Right lobe of liver (tissue), 6 donors: ENCODE results near the gene FBXO17. TPM values are rescaled to one million over a fixed set of nuclear protein-coding genes. Genes with fewer than 3 reads are reported as not detected.
"Not testable (repeated sequence)": the region's sequence is repeated elsewhere in the genome, so short reads cannot be mapped to it uniquely, and the experiment has no call there.

Experiments used
- ATAC-seq, 4 donors: fragments of 200-7000 bp; cut with Tn5 transposase; one replicate each; pipeline ENCODE4 v1.9.1; 2020; ENCODE audit warnings: mild to moderate bottlenecking in 4 of 4, moderate library complexity in 4 of 4
- DNase-seq, 3 donors: peaks; one replicate each; pipeline ENCODE4 v3.0.0-alpha.2; 2020
- H3K27ac ChIP-seq, 3 donors: fragments of 200-600 bp; one replicate each; pipeline ENCODE4 v1.8.0; 2022
- H3K27me3 ChIP-seq, 2 donors: fragments of 200-600 bp; one replicate each; pipeline ENCODE4 v1.8.0; 2022
- H3K36me3 ChIP-seq, 4 donors: fragments of 200-600 bp; sonication (generic) in 1 of 4; one replicate each; pipeline versions ENCODE4 v1.5.1 to v1.8.0; 2017 to 2022; ENCODE audit warnings: control low read depth in 1 of 4
- H3K4me1 ChIP-seq, 4 donors: fragments of 200-600 bp; sonication (generic) in 1 of 4; one replicate each; pipeline versions ENCODE4 v1.5.1 to v1.8.0; 2017 to 2022; ENCODE audit warnings: control low read depth in 1 of 4
- H3K4me3 ChIP-seq, 3 donors: fragments of 200-600 bp; one replicate each; pipeline ENCODE4 v1.8.0; 2022
- H3K9me3 ChIP-seq, 4 donors: fragments of 200-600 bp; sonication (generic) in 1 of 4; one replicate each; pipeline versions ENCODE4 v1.5.1 to v1.8.0; 2017 to 2022; ENCODE audit warnings: control low read depth in 1 of 4
- CTCF ChIP-seq, 4 donors: fragments of 200-600 bp in 3 of 4; fragments of 450-650 bp in 1 of 4; IDR thresholded peaks; one replicate each; pipeline versions ENCODE4 v1.5.1 to v1.8.0; 2016 to 2022; ENCODE audit warnings: antibody characterized with exemption in 4 of 4, mild to moderate bottlenecking in 2 of 4
- POLR2A ChIP-seq: fragments of 450-650 bp; IDR thresholded peaks from one replicate; pipeline ENCODE4 v1.6.1; 2017; ENCODE audit warnings: antibody characterized with exemption, mild to moderate bottlenecking
- WGBS: methylation state at CpG from one replicate; pipeline ENCODE4 v1.1.6; 2018; ENCODE audit warnings: low coverage, low lambda C conversion rate; ENCODE audit not compliant: insufficient coverage; ENCODE audit errors: missing lambda C conversion rate; 5-methylcytosine and 5-hydroxymethylcytosine counted together
- intact Hi-C, 2 donors: fragments of 100-400 bp; cut with DNase I; formaldehyde crosslinking; loops; one replicate each; pipeline versions ENCODE4 v1.11.2 to v1.14.1; 2022
- total RNA-seq, 6 experiments: library from RNA; depleted of rRNA in 2 of 6; stranded (reverse); fragments of >200 nt in 2 of 6; fragmentation: NEBNext Ultra II Directional in 3 of 6; extraction: Animal tissue kit (Norgen Biotek cat#: 25700) in 3 of 6; gene quantifications; one replicate each; pipeline versions ENCODE4 v1.1.0 to v1.2.4, GENCODE V29; 2016 to 2023
- donor health status: DM: no; HTN: yes; CAD: no.
- donor health status: DM: no; HTN: no; CAD: no.
- donor health status: DM: no; HTN: no; CAD: no.
- donor health status: DM: no; HTN: yes; CAD: no.
- donor health status: DM: no; HTN: yes; CAD: no.

FBXO17 gene
- total RNA-seq, 6 experiments from 2014 or later: 19.9 to 57.9 (median 36.7) TPM

- H3K4me3 ChIP-seq: no peak overlapping the region
- no peaks in the 10 kb centered on the region for H3K4me1 ChIP-seq
- no peak overlapping the region for H3K27ac ChIP-seq
- ATAC-seq: no peak
- H3K9me3 ChIP-seq: no peaks in the 10 kb centered on the region
- DNase-seq: no peak
- WGBS: 66% methylated on average over 8 of the region's 9 CpGs
- TF ChIP-seq POLR2A (no peak), CTCF (IDR thresholded peaks at IDR 0.05) (no peak)
- H3K36me3 ChIP-seq: no peaks in the 10 kb centered on the region
- H3K27me3 ChIP-seq: no peaks in the 10 kb centered on the region
- intact Hi-C loops: no loop called here
These were observed 28.9 kb upstream of the FBXO17 start for GRCh38 chr19:39004403-39004802.

GRCh38 chr19:39003796-39004195 is 28.3 kb upstream of the FBXO17 start:
- WGBS: 85% methylated on average over 4 of the region's 4 CpGs
- Histone ChIP-seq H3K4me3 (no peak overlapping the region), H3K27me3 (no peaks in the 10 kb centered on the region), H3K27ac (no peak overlapping the region), H3K36me3 (no peaks in the 10 kb centered on the region), H3K4me1 (no peaks in the 10 kb centered on the region), H3K9me3 (no peaks in the 10 kb centered on the region)
- intact Hi-C loops: no loop called here
- no peak for DNase-seq
- TF ChIP-seq POLR2A: no peak
- no peak for TF ChIP-seq CTCF (IDR thresholded peaks at IDR 0.05)
- no peak for ATAC-seq

GRCh38 chr19:39003188-39003587 is 27.6 kb upstream of the FBXO17 start:
- WGBS: 73% methylated on average over 4 of the region's 4 CpGs
- ATAC-seq (no peak), DNase-seq (no peak)
- Histone ChIP-seq H3K9me3 (no peaks in the 10 kb centered on the region), H3K27ac (no peak overlapping the region), H3K4me1 (no peaks in the 10 kb centered on the region), H3K27me3 (no peaks in the 10 kb centered on the region), H3K36me3 (no peaks in the 10 kb centered on the region), H3K4me3 (no peak overlapping the region)
- no peak for TF ChIP-seq POLR2A
- TF ChIP-seq CTCF (IDR thresholded peaks at IDR 0.05): no peak
- intact Hi-C loops: no loop called here

- H3K27me3 ChIP-seq: no peaks in the 10 kb centered on the region
- DNase-seq (no peak), ATAC-seq (no peak)
- no peak overlapping the region for H3K4me3 ChIP-seq
- WGBS: 92% methylated on average over 5 of the region's 7 CpGs
- no peaks in the 10 kb centered on the region for H3K9me3 ChIP-seq
- H3K4me1 ChIP-seq: no peaks in the 10 kb centered on the region
- intact Hi-C loops: no loop called here
- H3K27ac ChIP-seq: no peak overlapping the region
- TF ChIP-seq CTCF (IDR thresholded peaks at IDR 0.05): no peak
- TF ChIP-seq POLR2A: no peak
- H3K36me3 ChIP-seq: no peaks in the 10 kb centered on the region
These were observed 25.5 kb upstream of the FBXO17 start for GRCh38 chr19:39001041-39001440.

GRCh38 chr19:38997576-38997975 is 22.0 kb upstream of the FBXO17 start:
- WGBS: 33% methylated on average over 1 of the region's 3 CpGs
- ATAC-seq, H3K27ac ChIP-seq, H3K4me3 ChIP-seq, H3K27me3 ChIP-seq, H3K9me3 ChIP-seq, intact Hi-C loops, DNase-seq, H3K36me3 ChIP-seq, H3K4me1 ChIP-seq: not testable (repeated sequence)
